ENCODE measurements around the gene GNG13.

- TF ChIP-seq CTCF (IDR thresholded peaks at IDR 0.05) (no peak), POLR2A (IDR thresholded peaks at IDR 0.05) (no peak)
Measured at GRCh38 chr16:781346-782010, 19.1 kb downstream of the GNG13 start.

All from heart left ventricle (tissue), 13 donors.